T follicular helper cell (primary cell): ENCODE measurements around the gene CCK.
A peak's percentile ranks its signal among the peaks of the same experiment; 100 is the strongest.

Source experiments
- DNase-seq: peaks from one replicate; pipeline ENCODE4 v3.0.0-alpha.2; 2020; ENCODE audit warnings: low read depth

CCK gene

DNA sequence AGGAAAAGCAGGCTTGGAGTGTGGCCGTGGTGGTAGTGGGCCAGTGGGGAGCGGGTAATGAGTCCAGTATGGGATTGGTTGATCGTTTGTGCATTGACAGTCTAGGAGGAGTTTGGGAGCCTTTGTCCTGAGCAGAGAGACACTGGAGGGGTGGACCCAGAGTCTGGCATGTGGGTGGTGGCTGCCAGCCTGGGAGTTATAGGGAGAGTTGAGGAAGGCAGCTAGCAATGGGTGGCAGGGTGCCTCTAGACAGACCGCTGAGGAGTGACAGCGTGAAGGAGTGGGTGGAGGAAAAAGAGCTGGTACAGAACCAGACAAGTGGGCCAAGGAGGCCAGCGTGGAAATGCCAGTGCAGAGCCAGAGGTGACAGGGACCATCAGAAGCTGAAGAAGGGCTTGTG, 1.9 kb upstream of the CCK start:
- no peak for DNase-seq

DNA sequence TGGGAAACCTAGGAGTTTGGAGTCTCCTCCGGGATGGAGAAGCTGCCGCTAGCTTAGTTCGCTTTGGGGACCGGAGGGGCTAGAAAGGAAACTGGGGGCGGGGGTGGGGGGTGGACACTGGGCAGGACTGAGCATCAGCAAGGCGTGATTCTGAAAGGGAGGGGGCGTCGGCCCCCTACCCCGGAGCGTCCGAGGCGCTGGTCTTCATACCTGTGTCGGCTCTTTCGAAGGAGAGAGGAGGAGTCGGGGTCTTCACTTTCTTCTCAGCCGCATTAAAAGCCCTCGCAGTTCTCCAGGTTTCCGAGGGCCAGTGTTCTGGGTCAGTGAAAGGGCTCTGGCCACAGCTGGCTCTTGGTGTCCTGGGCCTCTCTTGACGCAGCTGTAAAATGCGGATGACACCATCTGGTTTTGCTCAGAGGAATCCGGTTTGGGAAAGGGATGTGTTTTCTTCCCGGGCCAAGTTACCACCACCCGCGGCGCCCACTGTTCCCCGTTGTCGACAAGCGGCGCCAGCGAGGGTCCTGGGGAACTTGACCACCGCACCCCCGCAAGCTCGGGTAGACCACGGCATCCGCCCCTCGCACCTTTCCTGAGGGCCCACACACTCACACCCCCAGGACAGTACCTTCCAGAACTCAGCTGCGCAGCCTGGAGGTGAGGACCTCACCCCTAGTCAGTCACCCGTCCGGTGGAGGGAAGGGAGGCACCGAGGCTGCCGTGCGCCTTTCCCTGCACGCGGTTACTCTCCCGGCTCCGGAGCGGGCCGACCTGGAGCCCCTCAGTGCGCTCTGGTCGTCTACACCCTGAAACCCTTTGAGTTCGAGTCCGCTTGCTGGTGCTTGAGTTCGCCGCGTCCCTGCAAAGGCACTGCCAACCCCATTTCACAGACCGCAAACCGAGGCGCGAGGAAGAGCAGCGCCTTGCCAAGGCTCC, 660 bp downstream of the CCK start:
- DNase-seq = no peak

DNA sequence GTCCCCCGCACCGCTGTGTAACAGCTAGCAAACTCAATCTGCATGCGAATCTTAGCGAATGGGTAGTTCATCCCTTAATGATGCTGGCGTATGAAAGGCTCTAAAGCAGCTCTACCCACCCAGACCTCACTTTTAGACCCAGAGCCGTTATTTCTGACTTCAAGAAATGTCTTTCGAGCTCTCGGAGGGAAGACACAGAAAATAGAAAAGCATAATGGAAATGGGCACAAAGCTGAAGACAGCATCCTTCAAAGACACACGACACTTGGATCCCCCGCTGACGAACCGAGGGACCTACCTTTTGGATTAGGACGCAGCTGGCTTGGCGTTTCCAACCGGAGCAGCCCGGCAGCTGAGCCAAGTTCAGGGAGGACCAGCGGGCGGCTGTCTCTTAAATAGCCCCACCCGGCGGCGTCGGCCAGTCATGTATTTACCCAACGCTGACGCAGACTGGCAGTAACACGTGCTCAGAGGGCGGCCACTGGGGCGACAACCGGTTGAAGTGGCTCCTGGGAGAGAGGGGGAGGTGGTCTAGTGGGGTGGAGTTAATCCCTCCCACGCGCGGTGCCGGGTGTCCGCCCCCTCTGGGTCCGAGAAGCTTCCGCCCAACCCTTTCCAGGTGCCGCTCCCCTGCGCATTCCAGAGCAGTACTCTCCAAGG, 1.5 kb downstream of the CCK start:
- DNase-seq = no peak

DNA sequence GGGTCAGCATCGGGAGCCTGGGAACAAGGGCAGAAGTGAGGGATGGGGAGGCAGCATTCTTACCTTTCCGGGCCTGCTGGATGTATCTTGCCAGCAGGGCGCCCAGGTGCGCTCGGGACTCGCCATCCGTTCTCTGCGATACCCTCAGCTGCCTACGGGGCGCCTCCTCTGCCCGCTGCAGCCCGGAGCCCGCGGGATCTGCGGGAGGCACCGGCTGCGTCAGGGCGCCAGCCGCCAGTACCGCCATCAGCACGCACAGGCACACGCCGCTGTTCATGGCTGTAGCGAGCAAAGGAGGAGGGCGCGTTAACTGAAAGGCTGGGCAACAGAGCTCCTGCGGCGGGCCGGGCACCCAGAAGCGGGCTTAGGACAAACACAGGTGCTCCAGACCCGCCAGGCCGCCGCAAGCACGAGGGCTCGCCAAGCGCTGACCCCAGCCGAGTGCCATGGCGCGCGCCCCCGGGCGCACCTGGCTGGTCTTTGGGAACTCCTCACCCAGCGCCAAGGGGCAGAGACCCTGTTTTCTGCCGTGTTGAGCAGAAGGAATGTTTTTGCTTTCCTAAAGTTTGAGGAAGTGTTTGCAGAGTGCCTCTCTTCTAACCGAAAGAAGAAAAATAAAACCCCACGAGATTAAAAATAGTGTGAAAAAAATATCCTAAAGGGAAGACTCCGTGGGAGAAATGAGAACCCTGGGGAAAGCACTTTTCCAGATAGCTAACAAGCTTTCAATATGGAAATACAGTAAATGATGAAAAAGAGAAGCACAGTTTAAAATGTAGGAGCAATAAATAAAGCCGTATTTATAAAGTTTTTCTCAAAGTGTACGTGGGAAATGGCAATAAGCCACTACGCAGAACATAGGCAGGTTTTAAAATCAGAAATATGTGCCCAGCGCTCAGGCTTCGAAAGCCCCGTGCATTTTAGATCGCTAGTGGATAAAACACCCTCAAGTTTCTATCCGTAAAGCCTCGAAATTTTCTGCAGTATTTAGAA, 2.3 kb downstream of the CCK start:
- DNase-seq = no peak

DNA sequence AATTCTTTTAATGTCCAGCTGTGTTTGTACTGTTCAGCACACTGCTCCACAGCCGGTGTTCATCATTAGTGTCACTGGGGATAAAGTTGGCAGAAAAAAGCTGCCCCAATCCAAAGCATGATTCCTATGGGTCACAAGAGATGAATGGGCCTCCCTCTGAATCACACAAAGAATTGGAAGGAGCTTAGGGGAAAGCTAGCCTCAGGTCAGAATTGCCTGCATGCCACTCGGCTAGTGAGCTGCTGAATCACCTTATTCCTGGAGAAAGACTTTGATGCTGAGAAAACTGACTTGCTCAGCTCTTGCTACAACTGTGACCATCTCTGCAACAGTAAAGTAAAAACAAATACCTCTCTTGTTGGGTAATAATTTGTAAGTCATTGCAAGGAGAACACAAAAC, 3.5 kb downstream of the CCK start:
- DNase-seq = no peak

DNA sequence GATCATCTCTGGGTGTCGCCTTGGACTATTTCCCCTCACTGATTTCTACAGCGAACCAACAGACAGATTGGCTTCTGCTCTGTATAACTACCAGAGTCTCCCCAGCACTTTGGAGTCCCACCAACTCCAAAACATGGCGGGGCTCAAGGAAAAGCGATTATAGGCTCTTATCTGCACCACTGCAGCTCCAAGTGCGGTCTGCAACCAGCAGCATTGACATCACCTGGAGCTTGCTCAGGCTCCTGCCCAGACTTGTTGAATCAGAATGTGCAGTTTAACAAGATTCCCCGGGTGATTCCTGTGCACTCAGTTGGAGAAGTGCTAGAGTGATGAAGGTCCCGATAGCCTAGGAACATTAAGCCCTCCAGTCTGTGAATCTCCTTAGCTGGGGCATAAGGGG, 9.0 kb downstream of the CCK start:
- no peak for DNase-seq

DNA sequence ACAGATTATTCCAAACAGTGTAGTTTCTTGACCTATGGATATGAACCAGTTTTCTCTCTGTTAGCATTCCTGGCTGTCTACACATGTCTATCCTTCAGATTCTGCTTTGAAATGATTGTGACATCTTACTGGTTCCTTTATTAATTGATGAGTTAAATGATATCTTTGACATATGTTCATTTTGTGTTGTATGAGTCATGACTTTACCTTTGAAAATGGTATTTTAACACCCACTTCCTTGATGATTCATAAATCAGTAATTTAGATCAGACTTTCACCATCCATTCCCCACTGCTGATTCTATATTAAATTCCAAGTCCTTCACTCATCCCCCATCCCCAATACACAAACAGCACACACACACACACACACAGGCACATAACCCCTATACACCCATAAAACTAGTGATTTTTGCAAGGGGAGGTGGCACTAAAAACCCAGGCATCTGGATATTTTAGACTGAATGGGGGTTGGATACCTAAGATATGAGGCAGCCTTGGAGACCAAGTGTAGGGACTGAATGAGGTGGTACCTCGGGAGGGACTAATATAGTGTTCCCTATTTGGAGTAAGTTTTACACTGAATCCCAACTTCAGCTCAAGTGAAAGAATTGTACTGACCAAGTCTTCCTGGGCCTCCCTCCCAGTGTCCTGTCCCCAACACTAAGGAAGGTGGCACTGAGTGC, 9.7 kb downstream of the CCK start:
- DNase-seq = no peak

DNA sequence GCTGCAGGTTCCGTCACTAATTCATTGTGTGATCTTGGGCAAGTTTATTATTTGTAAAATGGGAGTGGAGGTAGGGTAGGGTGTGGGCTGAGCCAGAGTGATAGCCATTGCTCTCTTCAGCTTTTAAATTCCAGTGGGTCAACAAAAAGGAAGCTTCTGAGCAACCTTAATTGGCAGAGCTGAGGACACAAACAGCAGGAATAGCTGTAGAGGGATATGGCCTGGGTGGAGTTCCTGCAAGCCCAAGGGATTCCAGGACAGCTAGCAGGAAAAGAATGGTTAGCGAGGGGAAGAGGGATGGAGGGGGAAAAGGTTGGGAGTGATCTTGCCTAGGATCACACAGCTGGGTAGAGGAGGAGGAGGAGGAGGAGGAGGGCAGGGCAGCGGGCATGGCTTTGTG, 11.4 kb downstream of the CCK start:
- DNase-seq = no peak

DNA sequence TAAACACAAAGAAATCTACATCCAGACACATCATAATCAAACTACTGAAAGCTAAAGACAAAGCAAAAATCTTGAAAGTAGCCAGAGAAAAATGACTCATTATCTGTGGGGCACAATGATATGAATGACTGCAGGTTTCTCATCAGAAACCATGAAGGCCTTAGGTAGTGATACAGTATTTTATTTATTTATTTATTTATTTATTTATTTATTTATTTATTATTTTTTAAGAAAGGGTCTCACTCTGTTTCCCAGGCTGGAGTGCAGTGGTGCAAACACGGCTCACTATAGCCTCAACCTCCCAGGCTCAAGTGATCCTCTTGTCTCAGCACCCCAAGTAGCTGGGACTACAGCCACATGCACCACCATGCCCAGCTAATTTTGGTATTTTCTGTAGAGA, 15.2 kb downstream of the CCK start:
- DNase-seq = no peak

DNA sequence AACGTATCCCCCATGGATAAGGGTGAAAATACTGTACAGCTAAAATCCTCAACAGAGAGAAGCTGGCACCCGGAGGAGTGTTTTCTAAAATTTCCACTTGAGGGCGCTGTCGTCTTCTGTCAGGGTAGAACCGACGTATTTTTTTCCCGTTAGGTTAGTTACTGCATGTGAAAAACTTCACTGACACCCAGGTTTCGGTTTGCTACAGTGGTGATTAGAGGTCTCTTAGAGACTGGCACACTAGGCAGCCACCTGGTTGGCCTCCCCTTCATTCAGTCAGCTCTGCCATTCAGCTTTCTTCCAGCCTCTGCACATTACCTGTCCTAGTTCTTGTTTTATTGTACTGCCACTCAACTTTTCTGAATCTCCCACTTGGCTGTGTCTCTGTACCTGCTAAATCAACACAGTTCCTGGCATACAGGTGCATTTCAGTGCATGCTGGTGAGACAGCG, 18.4 kb downstream of the CCK start:
- peak; percentile 48 for DNase-seq

DNA sequence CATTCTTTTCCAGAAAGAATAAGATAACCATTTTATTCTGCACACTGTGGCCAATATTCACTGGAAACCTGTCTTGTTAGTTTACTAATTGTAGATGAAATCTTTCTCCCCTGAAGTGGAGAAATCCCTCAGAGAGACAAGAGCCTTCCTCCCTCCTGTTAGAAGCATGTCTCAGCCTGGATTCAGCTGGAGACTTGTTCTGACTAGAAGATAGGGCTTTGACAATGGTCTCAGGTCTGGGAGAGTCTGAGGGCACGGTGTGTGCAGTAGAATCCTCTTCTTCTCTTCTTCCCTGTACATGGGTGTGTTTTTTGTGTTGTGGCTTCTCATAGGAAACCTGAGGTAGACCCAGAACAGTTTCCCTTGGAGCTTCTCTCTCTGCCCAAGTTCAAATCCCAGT, 19.9 kb downstream of the CCK start:
- no peak for DNase-seq

DNA sequence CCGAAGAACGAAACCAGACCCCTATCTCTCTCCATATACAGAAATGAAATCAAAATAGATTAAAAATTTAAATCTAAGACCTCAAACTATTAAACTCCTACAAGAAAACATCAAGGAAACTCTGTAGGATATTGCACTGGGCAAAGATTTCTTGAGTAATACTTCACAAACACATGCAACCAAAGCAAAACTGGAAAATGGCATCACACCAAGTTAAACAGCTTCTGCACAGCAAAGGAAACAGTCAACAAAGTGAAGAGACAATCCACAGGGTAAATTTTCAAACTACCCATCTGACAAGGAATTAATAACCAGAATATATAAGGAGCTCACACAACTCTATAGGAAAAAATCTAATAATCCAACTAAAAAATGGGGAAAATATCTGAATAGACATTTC, 29.4 kb downstream of the CCK start:
- DNase-seq = no peak

DNA sequence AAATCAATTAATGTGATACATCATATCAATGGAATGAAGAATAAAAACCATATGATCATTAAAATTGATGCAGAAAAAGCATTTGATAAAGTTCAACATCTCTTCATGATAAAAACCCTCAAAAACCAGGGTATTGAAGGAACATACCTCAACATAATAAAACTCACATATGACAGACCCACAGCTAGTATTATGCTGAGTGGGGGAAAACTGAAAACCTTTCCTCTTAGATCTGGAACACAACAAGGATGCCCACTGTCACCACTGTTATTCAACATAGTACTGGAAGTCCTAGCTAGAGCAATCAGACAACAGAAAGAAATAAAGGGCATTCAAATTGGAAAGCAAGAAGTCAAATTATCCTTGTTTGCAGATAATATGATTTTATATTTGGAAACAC, 30.5 kb downstream of the CCK start:
- no peak for DNase-seq

DNA sequence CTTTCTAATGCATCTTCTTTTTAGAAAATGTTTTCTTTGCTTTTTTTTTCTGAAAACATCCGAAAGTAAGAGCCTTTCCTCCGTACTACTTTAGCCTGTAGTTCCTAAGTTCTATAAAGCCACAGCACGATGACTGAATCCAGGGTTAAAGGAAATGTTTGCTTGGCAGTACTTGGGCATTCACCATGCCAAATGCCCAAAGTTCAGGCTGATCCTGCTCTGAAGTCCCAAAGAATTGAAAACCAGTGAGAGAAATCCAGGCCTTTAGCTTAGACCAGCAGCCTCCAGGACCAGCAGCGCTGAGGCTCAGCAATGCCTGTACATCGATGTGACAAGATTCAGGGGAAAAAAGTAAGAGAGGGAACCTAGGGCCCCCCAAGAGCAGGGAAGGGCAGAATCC, 35.1 kb downstream of the CCK start:
- no peak for DNase-seq

DNA sequence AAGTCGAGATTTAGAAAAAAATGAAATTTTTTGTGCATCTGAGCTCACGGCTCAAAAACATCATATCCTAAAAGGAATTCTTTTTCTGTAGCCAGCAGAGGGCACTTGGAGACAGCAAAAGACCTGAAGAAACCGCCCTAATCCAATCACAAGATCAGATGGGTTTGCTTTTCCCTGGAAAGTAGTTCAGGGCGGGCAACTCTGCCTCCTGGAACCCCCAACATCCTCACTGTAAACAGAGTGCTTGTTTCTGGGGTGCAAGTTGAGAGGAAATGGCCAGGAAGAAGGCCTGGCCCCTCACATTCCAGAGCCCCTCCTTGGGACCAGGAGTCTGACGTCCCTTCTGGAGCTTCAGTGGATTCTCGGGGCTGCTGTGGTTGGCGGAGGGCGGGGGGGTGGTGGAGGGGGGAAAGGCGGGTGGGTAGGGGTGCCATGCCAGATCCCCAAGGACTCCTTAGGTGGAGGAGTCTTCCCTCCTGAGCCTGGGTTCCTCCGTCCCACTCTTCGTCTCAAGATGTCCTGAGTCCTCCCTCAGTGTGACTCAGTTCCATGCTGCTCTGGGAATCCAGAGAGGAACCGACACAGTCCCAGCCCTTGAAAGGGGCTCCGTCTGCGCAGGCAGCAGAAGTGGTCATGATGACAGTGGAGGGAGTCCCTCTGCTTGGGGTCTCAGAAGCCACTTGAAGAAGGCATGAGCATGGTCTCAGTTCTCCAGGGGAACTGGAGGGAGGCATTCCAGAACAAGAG, 35.9 kb downstream of the CCK start:
- no peak for DNase-seq

DNA sequence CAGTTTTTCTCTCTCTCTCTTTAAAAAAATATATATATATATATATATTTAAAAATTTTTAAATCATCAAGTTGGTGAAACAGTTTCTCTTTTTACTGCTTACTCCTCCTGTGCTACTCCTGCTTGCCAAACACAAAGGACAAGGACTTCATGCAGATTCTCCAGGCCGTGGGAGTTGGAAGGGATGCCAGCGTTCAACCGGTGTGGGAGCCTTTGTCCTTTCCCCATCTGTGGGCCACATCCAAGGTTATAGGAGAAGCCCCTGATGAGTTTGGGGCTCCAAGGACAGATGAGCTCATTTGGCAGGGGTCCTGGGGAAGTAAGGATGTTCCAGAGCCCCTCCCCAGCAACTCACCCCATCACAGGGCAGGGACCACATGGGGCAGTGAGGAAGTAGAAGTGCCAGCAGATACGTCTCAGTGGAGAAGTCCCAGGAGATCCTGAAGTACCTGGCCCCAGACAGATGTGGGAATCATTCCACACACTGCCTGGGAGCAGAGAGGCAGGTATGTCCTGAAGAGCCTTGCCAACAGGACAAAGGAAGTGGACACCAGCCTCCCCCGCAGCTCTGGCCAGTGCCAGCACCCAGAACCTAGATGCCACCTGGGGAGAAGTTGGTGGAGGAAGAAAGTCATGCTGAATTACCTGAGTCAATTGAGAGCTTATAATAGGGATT, 36.6 kb downstream of the CCK start:
- no peak for DNase-seq

DNA sequence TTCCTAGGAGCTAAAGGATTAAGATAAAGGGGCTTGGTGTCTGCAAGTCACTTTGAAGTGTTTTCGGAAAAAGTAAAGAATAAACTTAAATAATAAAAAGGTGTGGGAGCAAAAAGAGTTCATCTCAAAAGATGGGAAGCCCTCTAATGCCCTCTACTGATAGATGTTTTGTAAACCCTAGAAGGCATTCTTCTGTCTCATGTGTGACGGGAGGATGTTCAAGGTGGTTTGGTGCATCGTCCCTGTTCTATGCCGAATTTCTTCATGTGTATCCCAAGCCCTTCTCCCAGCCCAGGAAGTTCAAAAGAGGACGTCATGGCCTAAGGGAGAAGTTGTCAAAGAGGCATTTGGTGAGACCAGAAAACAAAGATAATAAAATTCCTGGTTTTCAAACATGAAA, 37.2 kb downstream of the CCK start:
- no peak for DNase-seq

DNA sequence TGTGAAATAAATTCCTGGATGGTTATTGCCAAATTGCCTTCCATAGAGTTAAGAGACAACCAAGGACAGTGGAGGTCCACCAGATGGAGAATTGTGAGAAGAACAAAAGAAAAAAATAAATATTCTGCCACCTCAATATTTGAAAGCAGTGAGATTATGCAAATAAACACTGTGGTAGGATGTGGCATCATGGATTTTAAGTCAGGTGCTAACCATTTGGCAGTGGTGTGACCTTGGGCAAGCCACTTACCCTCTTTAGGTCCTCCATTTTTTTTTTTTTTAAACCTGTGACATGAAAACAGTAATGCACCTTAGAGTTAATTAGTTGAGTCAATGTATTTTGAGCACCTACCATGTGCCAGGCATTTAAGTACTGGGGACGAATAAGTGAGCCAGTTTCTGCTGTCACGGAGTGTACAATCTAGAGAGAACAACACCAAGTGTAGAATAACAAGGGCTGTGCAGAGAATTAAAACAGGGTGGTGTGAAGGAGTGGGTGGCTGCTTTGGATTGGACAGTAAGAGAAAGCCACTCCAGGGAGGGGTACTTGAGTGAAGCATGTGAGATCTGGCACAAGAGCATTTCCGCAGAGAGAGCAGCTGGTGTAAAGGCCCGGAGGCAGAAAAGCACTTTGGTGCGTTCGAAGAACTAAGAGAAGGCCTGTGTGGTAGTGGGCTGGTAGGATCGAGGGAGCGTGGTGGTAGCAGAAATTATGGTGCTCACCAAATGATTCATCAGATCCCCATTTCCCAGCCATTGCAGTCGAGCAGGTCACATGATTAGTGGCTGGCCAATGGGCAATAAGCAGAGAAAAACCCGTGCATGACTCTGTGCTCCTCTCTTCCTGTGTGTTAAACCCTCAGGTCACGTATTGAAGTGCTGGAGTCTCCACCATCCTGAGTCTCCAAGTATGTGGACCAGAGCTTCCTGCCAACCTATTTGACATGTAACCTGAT, 39.2 kb downstream of the CCK start:
- no peak for DNase-seq
